AG04450 (cell line): Measurements from ENCODE around the gene PIK3R4. TPM values are rescaled to one million over a fixed set of nuclear protein-coding genes. Genes with fewer than 3 reads are reported as not detected.
A peak's percentile ranks its signal among the peaks of the same experiment; 100 is the strongest.

ENCODE experiments used
- CTCF ChIA-PET: fragments of 300-600, 350-600 bp; formaldehyde crosslinking; extraction: SDS; loops from one replicate; lab custom pipeline; 2022; ENCODE audit warnings: antibody characterized with exemption, inconsistent platforms; lab: Charles Lee
- POLR2A ChIA-PET: fragments of 350-600 bp; formaldehyde crosslinking; extraction: SDS; loops from one replicate; lab custom pipeline; 2021; ENCODE audit warnings: antibody characterized with exemption, inconsistent platforms; lab: Yijun Ruan, JAX
- DNase-seq: peaks from one replicate; pipeline ENCODE4 v3.0.0-alpha.2; 2011; ENCODE audit warnings: low read depth, low spot score
- H3K27ac ChIP-seq: one replicate; pipeline ENCODE4 v1.5.1; 2012; ENCODE audit warnings: low read depth, low read length, control low read depth
- H3K27me3 ChIP-seq: one replicate; pipeline ENCODE4 v1.6.0; 2012; ENCODE audit warnings: low read length; ENCODE audit not compliant: control insufficient read depth, insufficient read depth
- H3K4me3 ChIP-seq: 2 replicates; pipeline ENCODE4 v1.5.1; 2011; ENCODE audit warnings: mild to moderate bottlenecking, low read depth, low read length, control low read depth
- H3K9me3 ChIP-seq: 2 replicates; pipeline ENCODE4 v1.5.1; 2012; ENCODE audit warnings: low read length; ENCODE audit not compliant: control insufficient read depth, insufficient read depth
- polyA minus RNA-seq: library from RNA; depleted of rRNA, polyadenylated mRNA; stranded (reverse); fragments of >200 nt; gene quantifications from 2 replicates; pipeline ENCODE4 v1.2.3, GENCODE V29; 2011; rRNA and poly(A)+ RNA removed
- polyA plus RNA-seq: library from polyadenylated mRNA; depleted of rRNA; stranded (reverse); fragments of >200 nt; gene quantifications from 2 replicates; pipeline ENCODE4 v1.2.3, GENCODE V29; 2011; rRNA removed
- TF ChIP-seq, protein P1 (sequence below): IDR thresholded peaks from 2 replicates; pipeline ENCODE4 v1.5.1; 2011; ENCODE audit warnings: low read depth, low read length, control low read depth, inconsistent platforms

The PIK3R4 gene
- polyA plus RNA-seq (23.5 and 25.6 TPM in 2 replicates), polyA minus RNA-seq (72.4 and 80.9 TPM in 2 replicates)

DNA sequence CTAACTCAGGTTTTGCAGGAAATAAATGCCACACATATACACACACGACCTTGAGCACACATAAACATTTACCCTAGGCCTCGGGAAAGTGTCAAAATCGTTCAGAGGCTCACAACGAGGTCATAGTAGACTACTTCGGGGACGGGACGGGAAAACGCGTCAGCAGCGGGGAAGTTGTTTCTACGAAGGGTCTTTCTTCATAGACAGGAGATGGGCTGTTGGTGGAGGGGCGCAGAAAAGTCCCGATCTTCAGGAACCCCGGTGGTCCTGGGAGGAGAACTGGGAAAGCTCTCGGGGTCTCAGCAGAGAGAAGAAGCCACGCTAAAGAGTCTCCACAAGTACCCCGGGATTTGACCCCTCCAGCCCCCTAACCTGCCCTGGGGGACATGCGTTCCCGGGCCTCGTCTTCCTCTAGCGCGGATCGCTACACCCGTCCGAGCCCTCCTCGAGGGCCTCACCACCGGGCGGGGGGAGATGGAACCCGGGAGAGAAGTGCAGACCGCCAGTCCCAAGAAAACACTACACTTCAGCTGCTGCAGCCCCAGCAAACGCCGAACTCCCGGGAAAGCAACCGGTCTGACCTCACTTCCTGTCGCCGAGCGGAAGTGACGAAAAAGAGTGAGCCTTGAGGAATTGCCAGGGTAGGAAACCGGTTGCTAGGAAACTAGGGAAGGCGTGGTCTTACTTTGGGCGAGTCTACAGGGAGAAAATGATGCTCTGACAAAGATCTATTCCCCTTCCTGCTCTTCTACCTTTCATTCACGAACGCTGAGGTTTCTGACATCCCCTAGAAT, at the start of gene PIK3R4:
Gene PIK3R4 (minus strand): TSS at position 584 of the 794 bp plus-strand sequence. CDS start 1,611 bp downstream, outside the sequence.
- TF ChIP-seq, protein P1, sequence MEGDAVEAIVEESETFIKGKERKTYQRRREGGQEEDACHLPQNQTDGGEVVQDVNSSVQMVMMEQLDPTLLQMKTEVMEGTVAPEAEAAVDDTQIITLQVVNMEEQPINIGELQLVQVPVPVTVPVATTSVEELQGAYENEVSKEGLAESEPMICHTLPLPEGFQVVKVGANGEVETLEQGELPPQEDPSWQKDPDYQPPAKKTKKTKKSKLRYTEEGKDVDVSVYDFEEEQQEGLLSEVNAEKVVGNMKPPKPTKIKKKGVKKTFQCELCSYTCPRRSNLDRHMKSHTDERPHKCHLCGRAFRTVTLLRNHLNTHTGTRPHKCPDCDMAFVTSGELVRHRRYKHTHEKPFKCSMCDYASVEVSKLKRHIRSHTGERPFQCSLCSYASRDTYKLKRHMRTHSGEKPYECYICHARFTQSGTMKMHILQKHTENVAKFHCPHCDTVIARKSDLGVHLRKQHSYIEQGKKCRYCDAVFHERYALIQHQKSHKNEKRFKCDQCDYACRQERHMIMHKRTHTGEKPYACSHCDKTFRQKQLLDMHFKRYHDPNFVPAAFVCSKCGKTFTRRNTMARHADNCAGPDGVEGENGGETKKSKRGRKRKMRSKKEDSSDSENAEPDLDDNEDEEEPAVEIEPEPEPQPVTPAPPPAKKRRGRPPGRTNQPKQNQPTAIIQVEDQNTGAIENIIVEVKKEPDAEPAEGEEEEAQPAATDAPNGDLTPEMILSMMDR, result no peak
- CTCF ChIA-PET, result interaction anchor here (0.9 to 2.1 kb wide), 2 partner anchors 13 to 147 kb away, joined by 3 to 13 read pairs; partner anchors contain the start of gene ATP2C1
- Histone ChIP-seq H3K27ac (peak within 1 kb of the TSS; percentile 77), H3K4me3 (peak within 1 kb of the TSS; percentile 97), H3K9me3 (no peaks in the 10 kb centered on the region), H3K27me3 (no peaks in the 10 kb centered on the region)
- DNase-seq, result peak; percentile 92
- POLR2A ChIA-PET, result interaction anchor here (1.5 kb wide), 1 partner anchor 147 kb away, joined by 3 read pairs; the partner anchor contains the start of gene ATP2C1

DNA sequence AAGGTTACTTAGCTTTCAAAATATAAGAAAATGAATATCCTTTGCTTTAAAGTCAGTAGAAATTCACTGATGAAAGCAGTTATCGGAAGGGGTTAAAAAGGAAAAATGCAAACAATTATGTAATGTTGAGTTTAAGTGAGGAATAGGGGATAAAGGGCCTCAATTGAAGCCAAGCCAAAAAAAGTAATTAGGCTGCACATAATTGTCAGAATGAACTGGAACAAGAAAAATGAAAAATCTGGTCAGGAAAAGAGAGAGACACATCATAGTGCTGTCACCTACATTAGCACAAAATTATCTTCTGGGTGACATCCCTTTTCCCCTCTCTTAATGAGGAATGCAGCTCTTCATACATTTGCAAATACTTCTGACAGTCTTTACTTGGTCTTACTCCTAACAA, 48.8 kb upstream of the PIK3R4 start:
- no peak for DNase-seq
- no peaks in the 10 kb centered on the region for H3K27me3 ChIP-seq
- POLR2A ChIA-PET, result no interaction called here
- CTCF ChIA-PET, result no interaction called here
- H3K27ac ChIP-seq, result no peak overlapping the region
- H3K4me3 ChIP-seq, result no peak overlapping the region
- H3K9me3 ChIP-seq, result no peaks in the 10 kb centered on the region
- TF ChIP-seq, protein P1, result no peak

DNA sequence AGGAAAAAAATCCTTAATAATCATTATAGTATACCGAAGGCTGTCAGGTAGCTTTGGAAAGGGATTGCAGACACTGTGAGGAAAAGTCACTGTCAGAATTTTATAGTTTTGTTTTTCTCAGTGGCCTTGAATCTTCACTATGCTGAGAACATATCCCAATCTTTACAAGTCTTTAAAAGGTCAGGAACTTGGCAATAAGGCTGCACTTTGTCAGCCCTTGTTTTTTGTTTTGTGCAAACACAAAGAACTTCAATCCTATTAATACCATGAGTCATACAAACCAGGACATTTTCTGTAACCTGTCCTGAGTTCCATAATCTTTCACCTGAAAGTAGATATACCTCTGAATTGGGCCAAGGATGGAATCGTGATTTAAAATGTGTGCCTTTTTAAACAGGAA, 45.6 kb upstream of the PIK3R4 start:
- Histone ChIP-seq H3K27ac (no peak overlapping the region), H3K4me3 (no peak overlapping the region), H3K9me3 (no peaks in the 10 kb centered on the region), H3K27me3 (peaks cover 2% of the 10 kb centered on the region)
- no peak for DNase-seq
- ChIA-PET POLR2A (no interaction called here), CTCF (interaction anchor here (1.1 kb wide), 1 partner anchor 33 kb away, joined by 8 read pairs; no protein-coding TSS in a partner anchor)
- TF ChIP-seq, protein P1, result no peak

DNA sequence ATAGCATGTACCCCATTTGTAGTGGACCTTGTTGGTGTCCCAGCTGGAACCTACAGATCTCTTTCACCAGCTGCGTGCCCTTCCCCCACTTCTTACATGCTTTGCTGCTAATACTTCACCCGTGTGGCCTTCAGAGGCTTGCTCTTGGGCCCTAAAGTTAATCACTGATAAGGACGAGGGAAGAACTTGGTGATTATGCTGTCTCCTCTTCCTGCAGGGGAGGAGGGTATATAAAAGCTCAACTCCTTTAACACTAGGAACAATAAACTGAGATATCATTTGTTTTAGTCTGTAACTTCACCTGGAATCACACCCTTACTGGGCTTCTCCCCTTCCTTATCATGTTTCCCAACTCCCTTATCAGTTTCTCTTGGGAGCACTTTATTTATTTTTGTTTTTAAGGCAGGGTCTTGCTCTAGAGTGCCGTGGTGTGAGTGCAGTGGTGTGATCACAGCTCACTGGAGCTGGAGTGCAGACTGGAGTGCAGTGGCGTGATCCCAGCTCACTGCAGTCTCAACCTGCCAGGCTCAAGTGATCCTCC, 43.2 kb upstream of the PIK3R4 start:
- Histone ChIP-seq H3K27me3 (peaks cover 4% of the 10 kb centered on the region), H3K4me3 (no peak overlapping the region), H3K27ac (no peak overlapping the region), H3K9me3 (no peaks in the 10 kb centered on the region)
- ChIA-PET POLR2A (no interaction called here), CTCF (interaction anchor here (1.0 kb wide), 1 partner anchor 30 kb away, joined by 3 read pairs; no protein-coding TSS in a partner anchor)
- no peak for DNase-seq
- TF ChIP-seq, protein P1, result no peak
